Gastroesophageal sphincter (tissue), 4 donors: ENCODE data around the gene CCT7. TPM values are rescaled to one million over a fixed set of nuclear protein-coding genes. Genes with fewer than 3 reads are reported as not detected.

Source experiments
- ATAC-seq: fragments of 150-250 bp; one replicate; pipeline ENCODE4 v1.9.1; 2016; ENCODE audit warnings: mild to moderate bottlenecking, moderate library complexity
- H3K27ac ChIP-seq, 4 donors: fragments of 200-600 bp; sonication (generic) in 3 of 4; 1 replicate in 3 of 4; 2 replicates in 1 of 4; pipeline ENCODE4 v1.5.1; 2016 to 2019
- H3K27me3 ChIP-seq: fragments of 200-600 bp; sonication (generic); one replicate; pipeline ENCODE4 v1.5.1; 2019
- H3K36me3 ChIP-seq, 2 donors: fragments of 200-600 bp; sonication (generic); one replicate each; pipeline ENCODE4 v1.5.1; 2019; ENCODE audit warnings: control low read depth in 1 of 2
- H3K4me1 ChIP-seq, 3 donors: fragments of 200-600 bp; sonication (generic); 1 replicate in 2 of 3; 2 replicates in 1 of 3; pipeline ENCODE4 v1.5.1; 2016 to 2019; ENCODE audit warnings: control low read depth in 2 of 3
- H3K4me3 ChIP-seq, 2 donors: fragments of 200-600 bp; sonication (generic); one replicate each; pipeline ENCODE4 v1.5.1; 2019; ENCODE audit warnings: mild to moderate bottlenecking in 1 of 2, moderate library complexity in 1 of 2
- H3K9me3 ChIP-seq, 3 donors: fragments of 200-600 bp; sonication (generic); one replicate each; pipeline ENCODE4 v1.5.1; 2017 to 2019; ENCODE audit warnings: control low read depth in 2 of 3
- CTCF ChIP-seq, 4 experiments: fragments of 200-600 bp in 2 of 4; fragments of 450-650 bp in 2 of 4; sonication (generic) in 1 of 4; IDR thresholded peaks; one replicate each; pipeline ENCODE4 v1.5.1; 2017 to 2019; ENCODE audit warnings: antibody characterized with exemption in 4 of 4, mild to moderate bottlenecking in 2 of 4, moderate library complexity in 2 of 4
- EP300 ChIP-seq: sonication (generic); formaldehyde crosslinking; IDR thresholded peaks from one replicate; pipeline ENCODE4 v1.6.1; 2017; ENCODE audit warnings: antibody characterized with exemption, mild to moderate bottlenecking
- POLR2A ChIP-seq, 2 donors: fragments of 450-650 bp; IDR thresholded peaks; one replicate each; pipeline ENCODE4 v1.6.1; 2017; ENCODE audit warnings: antibody characterized with exemption in 2 of 2, mild to moderate bottlenecking in 2 of 2, moderate library complexity in 1 of 2
- POLR2AphosphoS5 ChIP-seq: sonication (generic); formaldehyde crosslinking; IDR thresholded peaks from one replicate; pipeline ENCODE4 v1.6.1; 2017; ENCODE audit warnings: antibody characterized with exemption
- WGBS, 2 donors: methylation state at CpG; one replicate each; pipeline ENCODE4 v1.1.5; 2018; ENCODE audit warnings: low coverage in 1 of 2; 5-methylcytosine and 5-hydroxymethylcytosine counted together
- total RNA-seq, 4 donors: library from RNA; depleted of rRNA; stranded (reverse); fragments of >200 nt; gene quantifications; one replicate each; pipeline ENCODE4 v1.1.0, GENCODE V29; 2016

Gene CCT7
- total RNA-seq, 4 donors from 2014 or later: 221 to 258 (median 240) TPM

GRCh38 chr2:73264332-73264606 is 30.2 kb downstream of the CCT7 start:
- Histone ChIP-seq H3K9me3 (no peaks in the 10 kb centered on the region), H3K27ac (no peak overlapping the region), H3K4me3 (no peak overlapping the region), H3K4me1 (peaks cover 0 to 12% (median 4%) of the 10 kb centered on the region in 3 donors), H3K36me3 (no peaks in the 10 kb centered on the region), H3K27me3 (peaks cover 45% of the 10 kb centered on the region)
- TF ChIP-seq EP300: no peak
- TF ChIP-seq POLR2AphosphoS5: no peak
- no peak for TF ChIP-seq POLR2A (IDR thresholded peaks at IDR 0.05)
- no peak for TF ChIP-seq CTCF (IDR thresholded peaks at IDR 0.05)
- no peak for ATAC-seq
- 80% methylated on average over 1 of the region's 15 CpGs; no CpG with 5 or more reads in 1 of the 2 donors for WGBS, 2 donors

- Histone ChIP-seq H3K27me3 (peaks cover 50% of the 10 kb centered on the region), H3K36me3 (no peaks in the 10 kb centered on the region), H3K4me1 (peaks cover 0 to 17% (median 4%) of the 10 kb centered on the region in 3 donors), H3K9me3 (no peaks in the 10 kb centered on the region), H3K27ac (no peak overlapping the region), H3K4me3 (no peak overlapping the region)
- ATAC-seq: no peak
- no peak for TF ChIP-seq POLR2A (IDR thresholded peaks at IDR 0.05)
- TF ChIP-seq EP300: no peak
- no peak for TF ChIP-seq CTCF (IDR thresholded peaks at IDR 0.05)
- no peak for TF ChIP-seq POLR2AphosphoS5
- WGBS, 2 donors: 67 to 100% methylated on average over 1 of the region's 4 CpGs
Measured at GRCh38 chr2:73264783-73265182, 30.7 kb downstream of the CCT7 start.

GRCh38 chr2:73265298-73266060 is 31.4 kb downstream of the CCT7 start:
- Histone ChIP-seq H3K9me3 (no peaks in the 10 kb centered on the region), H3K4me1 (peaks cover 0 to 17% (median 4%) of the 10 kb centered on the region in 3 donors), H3K4me3 (no peak overlapping the region), H3K36me3 (no peaks in the 10 kb centered on the region), H3K27me3 (peaks cover 57% of the 10 kb centered on the region), H3K27ac (no peak overlapping the region)
- no peak for ATAC-seq
- WGBS, 2 donors: 67% methylated on average over 1 of the region's 28 CpGs; no CpG with 5 or more reads in 1 of the 2 donors
- TF ChIP-seq EP300: no peak
- no peak for TF ChIP-seq CTCF (IDR thresholded peaks at IDR 0.05)
- TF ChIP-seq POLR2AphosphoS5: no peak
- TF ChIP-seq POLR2A (IDR thresholded peaks at IDR 0.05): no peak

- Histone ChIP-seq H3K4me3 (no peak overlapping the region), H3K36me3 (no peaks in the 10 kb centered on the region), H3K27ac (no peak overlapping the region), H3K27me3 (peaks cover 65% of the 10 kb centered on the region), H3K4me1 (peaks cover 0 to 17% (median 4%) of the 10 kb centered on the region in 3 donors), H3K9me3 (no peaks in the 10 kb centered on the region)
- no peak for ATAC-seq
- TF ChIP-seq POLR2AphosphoS5: no peak
- no peak for TF ChIP-seq EP300
- TF ChIP-seq POLR2A (IDR thresholded peaks at IDR 0.05): no peak
- no peak for TF ChIP-seq CTCF (IDR thresholded peaks at IDR 0.05)
- WGBS, 2 donors: 65 to 98% methylated on average over 2 to 8 of the region's 26 CpGs
Measured at GRCh38 chr2:73266061-73266901, 32.2 kb downstream of the CCT7 start.
